GM18508 (cell line): Measurements from ENCODE around the gene RPS29.

ENCODE experiments used
- ATAC-seq: cut with Tn5 transposase; IDR thresholded peaks from one replicate; pipeline ENCODE4 v1.9.1; 2021; ENCODE audit warnings: moderate number of reproducible peaks; ENCODE audit not compliant: insufficient read depth, unreplicated experiment

The RPS29 gene

GRCh38 chr14:49553106-49553505 is 33.1 kb downstream of the RPS29 start:
- no peak for ATAC-seq

GRCh38 chr14:49551569-49551968 is 34.6 kb downstream of the RPS29 start:
- no peak for ATAC-seq

- ATAC-seq, result no peak
Measured at GRCh38 chr14:49550286-49551184, 35.6 kb downstream of the RPS29 start.

GRCh38 chr14:49549881-49550280 is 36.3 kb downstream of the RPS29 start:
- no peak for ATAC-seq

- ATAC-seq, result no peak
Measured at GRCh38 chr14:49549446-49549845, 36.7 kb downstream of the RPS29 start.

GRCh38 chr14:49546766-49547165 is 39.4 kb downstream of the RPS29 start:
- no peak for ATAC-seq

GRCh38 chr14:49545716-49546115 is 40.5 kb downstream of the RPS29 start:
- no peak for ATAC-seq

GRCh38 chr14:49545071-49545470 is 41.1 kb downstream of the RPS29 start:
- no peak for ATAC-seq

- ATAC-seq, result no peak
Measured at GRCh38 chr14:49541049-49541448, 45.1 kb downstream of the RPS29 start.

- ATAC-seq, result no peak
Measured at GRCh38 chr14:49538852-49539251, 47.3 kb downstream of the RPS29 start.
